Activated T-cell treated with anti-CD3 and anti-CD28 coated beads for 1 hour (primary cell): ENCODE results near the gene NANOS1.

Experiments used
- DNase-seq: peaks from one replicate; pipeline ENCODE4 v3.0.0-alpha.2; 2020; ENCODE audit warnings: low read depth

The NANOS1 gene

GRCh38 chr10:119029613-119030420 lies at the start of gene NANOS1:
Gene NANOS1 (plus strand): TSS chr10:119029714. CDS start chr10:119029802, 88 bp downstream.
- no peak for DNase-seq

DNA sequence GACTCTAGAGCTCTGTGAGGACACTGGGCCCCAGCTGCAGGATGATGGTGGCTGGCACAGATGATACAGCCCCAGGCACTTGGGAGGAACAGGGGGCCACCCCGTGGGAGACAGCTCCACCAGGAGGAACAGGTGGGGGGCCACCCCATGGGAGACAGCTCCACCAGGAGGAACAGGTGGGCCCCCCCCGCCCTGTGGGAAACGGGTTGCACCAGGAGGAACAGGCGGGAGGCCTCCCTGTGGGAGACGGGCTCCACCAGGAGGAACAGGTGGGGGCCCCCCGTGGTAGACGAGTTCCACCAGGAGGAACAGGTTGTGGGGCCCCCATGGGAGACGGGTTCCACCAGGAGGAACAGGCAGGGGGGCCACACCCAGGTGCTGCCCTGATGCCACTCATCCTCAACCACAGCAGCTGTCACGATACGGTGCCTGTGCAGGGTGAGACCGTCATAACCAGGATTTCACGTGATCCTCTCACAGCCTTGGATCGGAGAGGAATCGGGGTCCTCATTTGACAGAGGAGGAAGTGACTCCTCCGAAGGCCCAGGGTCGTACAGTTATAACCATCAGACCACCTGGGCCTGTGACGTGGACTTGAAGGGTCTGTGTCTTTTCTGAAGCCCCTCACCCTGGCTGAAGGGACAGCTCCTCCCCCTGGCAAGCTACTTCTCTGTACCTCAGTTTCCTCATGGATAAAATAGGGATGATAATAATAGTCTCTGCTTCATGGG lies 49.2 kb upstream of the NANOS1 start:
- no peak for DNase-seq

DNA sequence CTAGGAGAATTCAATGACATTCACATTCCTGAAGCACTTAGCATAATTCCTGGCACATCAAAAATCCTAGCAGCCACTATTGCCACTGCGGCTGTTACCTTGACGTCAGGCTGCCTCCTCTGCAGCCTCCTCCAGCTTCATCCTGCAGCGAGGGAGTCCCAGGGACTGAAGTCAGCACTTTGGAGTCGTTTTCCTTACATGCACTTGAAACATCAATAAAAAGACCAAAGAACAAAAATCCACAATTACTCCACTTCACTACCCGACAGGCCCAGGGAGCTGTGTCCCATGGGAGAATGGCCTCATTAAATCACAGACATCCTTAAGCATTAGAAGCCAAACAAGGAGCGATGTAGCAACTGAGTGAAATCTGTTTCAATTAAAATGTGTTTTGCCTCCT lies 48.6 kb upstream of the NANOS1 start:
- no peak for DNase-seq

DNA sequence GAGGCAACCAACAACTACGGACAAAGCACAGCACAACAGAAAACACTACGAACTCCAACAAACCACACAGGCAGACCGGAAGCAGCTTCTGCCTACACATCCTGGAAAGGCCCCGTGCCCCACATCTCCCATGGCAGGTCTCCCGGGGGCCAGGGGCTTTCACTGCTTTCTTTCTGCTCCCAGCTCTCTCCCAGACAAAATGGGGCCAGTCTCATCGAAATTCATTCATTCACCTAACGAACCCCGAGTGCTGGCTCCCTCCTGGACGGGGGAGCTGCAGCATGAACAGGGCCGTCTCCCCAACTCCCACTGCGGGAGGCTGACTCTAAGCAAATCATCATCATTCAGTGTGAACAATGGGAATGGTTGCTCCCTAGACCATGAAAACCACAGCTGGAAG lies 47.6 kb upstream of the NANOS1 start:
- no peak for DNase-seq

GRCh38 chr10:118982366-118982765 lies 47.1 kb upstream of the NANOS1 start:
- no peak for DNase-seq

GRCh38 chr10:118983263-118983662 lies 46.3 kb upstream of the NANOS1 start:
- no peak for DNase-seq

DNA sequence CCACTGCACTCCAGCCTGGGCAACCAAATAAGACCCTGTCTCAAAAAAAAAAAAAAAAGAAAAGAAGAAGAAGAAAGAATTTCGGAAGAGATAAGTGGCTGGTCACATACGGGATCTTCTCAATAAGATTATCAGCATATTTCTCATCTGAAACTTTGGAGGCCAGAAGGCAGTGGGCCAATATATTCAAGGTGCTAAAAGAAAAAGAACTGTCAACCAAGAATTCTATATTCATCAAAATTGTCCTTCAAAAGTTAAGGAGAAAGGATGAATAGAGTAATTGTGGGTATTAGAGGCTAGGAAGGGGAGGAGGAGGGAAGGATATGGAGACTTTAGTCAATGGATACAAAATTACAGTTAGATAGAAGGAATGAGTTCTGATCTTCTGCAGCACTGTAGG lies 43.9 kb upstream of the NANOS1 start:
- no peak for DNase-seq

GRCh38 chr10:118986815-118987790 lies 42.4 kb upstream of the NANOS1 start:
- DNase-seq = no peak

DNA sequence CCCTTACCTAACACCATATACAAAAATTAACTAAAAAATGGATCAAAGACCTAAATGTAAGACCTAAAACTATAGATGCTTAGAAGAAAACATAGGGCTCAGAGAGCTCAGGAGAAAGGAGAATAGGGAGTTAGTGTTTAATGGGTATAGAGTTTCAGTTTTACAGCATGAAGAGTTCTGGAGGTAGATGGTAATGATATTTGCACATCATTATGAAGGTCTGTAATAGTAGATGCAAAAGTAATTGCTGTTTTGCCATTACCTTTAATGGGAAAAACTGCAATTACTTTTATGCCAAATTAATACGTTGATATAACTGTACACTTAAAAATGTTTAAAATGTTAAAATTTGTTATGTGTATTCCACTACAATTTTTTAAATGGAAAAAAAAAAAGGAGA lies 39.2 kb upstream of the NANOS1 start:
- DNase-seq = no peak

DNA sequence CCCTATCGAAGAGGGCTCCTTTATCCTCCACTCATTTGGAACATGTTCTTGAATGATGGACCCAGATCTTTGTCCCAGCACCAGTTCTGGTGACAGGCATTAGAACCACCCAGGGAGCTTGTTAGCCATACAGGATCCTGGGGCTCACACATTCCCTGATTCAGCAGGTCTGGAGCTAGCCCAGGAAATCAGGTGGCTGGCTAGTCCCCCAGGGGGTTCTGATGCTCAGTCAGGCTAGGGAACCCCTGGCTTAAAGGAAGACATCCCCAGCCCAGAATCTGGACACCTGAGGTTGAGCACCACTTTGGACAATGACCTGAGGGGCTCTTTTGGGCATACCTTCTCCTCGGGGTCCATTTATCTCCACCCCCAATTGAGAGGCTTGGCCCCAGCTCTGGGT lies 37.0 kb upstream of the NANOS1 start:
- DNase-seq = no peak

- no peak for DNase-seq
These were observed 36.3 kb upstream of the NANOS1 start for GRCh38 chr10:118993214-118993613.

GRCh38 chr10:118994321-118994720 lies 35.2 kb upstream of the NANOS1 start:
- no peak for DNase-seq

DNA sequence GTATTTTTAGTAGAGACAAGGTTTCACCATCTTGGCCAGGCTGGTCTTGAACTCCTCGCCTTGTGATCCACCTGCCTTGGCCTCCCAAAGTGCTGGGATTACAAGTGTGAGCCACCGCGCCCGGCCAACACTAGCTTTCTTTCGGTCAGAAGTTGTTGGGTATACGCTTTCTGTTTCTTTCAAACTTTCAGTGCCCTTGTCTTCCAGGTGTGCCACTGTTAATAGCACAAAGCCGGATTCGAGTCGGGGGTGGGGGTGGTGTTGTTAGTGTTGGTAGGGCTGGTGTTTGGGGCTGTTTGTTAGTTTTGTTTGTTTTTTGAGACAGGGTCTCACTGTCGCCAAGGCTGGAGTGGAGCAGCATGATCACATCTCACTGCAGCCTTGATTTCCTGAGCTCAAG lies 33.8 kb upstream of the NANOS1 start:
- DNase-seq = no peak

GRCh38 chr10:118997379-118997778 lies 32.1 kb upstream of the NANOS1 start:
- no peak for DNase-seq

DNA sequence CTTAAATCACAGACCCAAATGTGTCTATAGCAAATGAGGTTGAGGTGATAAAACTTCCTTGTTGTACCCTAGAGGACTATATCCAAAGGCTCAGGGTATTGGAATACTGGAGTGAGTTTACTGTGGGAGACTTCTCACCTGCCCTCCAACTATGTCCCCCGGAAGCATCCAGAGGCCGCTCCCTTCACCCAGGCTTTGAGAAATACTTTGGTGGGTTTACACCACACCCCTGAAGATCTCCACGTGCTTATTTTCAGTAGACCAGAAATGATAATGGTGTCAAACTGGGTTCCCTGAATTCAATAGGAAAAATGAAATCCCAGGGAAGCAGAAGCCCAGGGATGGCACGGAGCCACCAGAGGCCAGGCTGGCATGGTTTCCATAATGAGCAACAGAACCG lies 31.3 kb upstream of the NANOS1 start:
- no peak for DNase-seq

GRCh38 chr10:119001717-119002500 lies 27.6 kb upstream of the NANOS1 start:
- no peak for DNase-seq

DNA sequence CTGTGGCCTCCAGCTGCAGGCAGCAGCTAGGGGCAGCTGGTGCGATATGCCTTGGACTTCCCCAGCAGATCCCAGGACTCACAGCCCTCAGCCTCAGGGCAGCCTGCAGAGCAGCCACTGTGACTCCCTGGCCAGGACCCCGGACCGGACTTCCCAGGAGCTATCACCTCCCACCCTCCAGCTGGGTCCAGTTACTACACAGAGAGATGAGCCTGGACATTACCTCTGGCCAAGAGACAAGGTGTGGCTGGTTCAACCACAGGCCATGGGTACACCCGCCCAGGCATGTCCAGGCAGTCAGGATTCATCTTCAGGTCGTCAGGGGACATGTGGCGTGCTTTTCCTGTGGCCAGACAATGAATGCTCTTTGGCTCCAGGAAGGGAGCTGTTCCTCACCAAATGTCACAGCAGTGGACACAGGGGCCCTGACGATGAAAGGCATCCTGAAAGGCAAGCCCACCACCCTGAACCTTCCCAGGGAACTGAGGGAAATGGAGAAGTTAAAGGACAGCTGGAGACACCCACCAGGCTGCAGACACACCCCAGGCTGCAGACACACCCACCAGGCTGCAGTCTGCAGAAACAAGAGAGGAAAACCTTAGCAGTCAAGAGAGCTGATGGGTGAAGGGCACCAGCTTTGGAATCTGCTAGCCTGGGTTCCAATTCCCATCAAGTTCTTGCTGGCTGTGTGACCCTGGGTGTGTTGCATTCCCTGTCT lies 25.8 kb upstream of the NANOS1 start:
- DNase-seq = no peak

DNA sequence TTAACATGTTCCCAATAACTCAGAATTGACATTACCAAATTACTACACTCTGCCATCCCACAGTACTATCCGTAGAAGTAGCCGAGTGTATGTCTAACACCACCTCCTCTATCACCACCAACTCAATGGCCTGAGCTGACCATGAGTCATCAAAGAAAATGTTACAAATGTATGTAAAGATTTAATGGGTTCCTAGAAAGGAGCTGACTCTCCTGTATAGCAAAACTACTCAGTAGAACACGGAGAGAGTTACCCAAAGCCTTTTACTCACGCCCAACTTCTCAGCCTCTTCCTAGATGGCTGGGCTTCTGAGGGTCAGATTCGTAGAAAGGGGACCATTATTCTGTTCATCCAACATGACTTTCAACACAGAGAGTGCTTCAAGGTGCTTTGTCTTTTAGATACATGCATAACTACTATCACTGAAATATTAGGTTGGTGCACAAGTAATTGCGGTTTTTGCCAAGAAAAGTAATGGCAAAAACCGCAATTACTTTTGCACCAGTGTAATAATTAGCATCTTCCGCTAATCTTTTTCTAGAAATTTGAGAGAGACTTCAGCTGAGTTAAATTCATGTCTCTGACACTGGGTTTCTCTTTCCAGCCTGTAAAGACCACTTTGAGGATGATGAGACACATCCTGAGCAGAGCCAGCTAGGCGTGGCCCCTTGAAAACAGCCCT lies 24.0 kb upstream of the NANOS1 start:
- DNase-seq = no peak

DNA sequence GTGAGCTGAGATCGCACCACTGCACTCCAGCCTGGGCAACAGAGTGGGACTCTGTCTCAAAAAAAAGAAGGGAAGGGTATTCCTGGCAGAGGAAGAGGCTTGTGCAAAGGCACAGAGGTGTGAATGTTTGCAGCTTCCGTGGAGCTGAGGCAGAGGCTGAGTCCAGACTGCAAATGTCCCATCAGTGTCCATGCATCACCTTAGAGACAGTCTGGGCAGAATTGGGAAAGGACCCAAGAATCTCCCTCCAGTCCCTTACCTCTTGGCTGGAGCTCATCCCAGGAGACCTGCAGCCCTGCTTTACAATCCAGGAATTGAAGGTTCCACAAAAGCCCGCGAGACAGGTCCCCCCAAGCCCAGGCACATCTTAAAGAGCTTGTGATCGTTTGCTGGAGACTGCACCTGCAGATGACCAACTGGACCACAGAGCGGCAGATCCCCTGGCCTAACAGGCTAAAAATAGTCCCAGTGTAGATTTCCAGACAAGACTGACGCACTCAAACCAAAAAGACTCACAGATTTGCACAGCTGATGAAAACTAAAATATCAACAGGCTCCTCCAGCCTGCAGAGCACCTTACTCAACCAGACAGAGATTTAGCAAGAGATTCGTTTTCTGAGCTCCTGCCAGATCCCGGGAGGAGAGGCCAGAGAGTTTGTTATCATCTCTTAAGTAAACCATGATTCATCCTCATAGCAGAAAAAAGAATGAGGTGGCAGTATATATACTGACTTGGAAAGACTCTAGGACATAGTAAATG lies 22.9 kb upstream of the NANOS1 start:
- DNase-seq = no peak

- DNase-seq = no peak
These were observed 22.3 kb upstream of the NANOS1 start for GRCh38 chr10:119007211-119007574.
